Measurements from ENCODE around the gene APH1A.

DNA sequence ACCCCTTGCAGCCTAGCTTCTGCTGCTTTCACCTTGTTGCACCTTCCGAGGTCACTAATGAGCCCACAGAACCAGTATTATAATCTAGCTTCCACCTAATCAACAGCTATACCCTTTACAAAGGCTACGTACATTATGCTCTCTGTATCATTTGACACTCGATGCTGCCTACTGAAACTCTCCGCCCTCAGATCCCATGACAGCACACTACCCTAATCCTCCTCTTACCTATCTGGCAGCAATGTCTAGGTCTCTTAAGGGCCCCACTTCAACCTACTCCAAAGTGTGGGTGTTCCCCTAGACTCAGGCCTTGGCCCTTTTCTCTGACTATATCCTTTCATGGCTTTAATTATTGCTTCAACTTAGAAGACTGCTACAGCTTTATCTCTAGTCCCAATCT is 20.0 kb upstream of the APH1A start:
- no peak for TF ChIP-seq POLR2AphosphoS5 (IDR thresholded peaks at IDR 0.05; ENCODE audit: borderline replicate concordance, low read depth, low read length)
- TF ChIP-seq EZH2 (IDR thresholded peaks at IDR 0.05), result no peak
- no peak for TF ChIP-seq FOXP2 (optimal IDR thresholded peaks at IDR 0.05; ENCODE audit: control extremely low read depth, extremely low read length, insufficient read depth)

Measured in SK-N-MC (cell line).